Stimulated activated CD8-positive, alpha-beta memory T cell treated with anti-CD3 and anti-CD28 coated beads, Interleukin-12 subunit alpha, Interleukin-12 subunit beta, amount 100 ng/mL, for 24 hours (primary cell): ENCODE data around the gene PRKCQ.

ENCODE experiments used
- DNase-seq: peaks from one replicate; pipeline ENCODE4 v3.0.0-alpha.2; 2020; ENCODE audit errors: extremely low read depth

Gene PRKCQ

DNA sequence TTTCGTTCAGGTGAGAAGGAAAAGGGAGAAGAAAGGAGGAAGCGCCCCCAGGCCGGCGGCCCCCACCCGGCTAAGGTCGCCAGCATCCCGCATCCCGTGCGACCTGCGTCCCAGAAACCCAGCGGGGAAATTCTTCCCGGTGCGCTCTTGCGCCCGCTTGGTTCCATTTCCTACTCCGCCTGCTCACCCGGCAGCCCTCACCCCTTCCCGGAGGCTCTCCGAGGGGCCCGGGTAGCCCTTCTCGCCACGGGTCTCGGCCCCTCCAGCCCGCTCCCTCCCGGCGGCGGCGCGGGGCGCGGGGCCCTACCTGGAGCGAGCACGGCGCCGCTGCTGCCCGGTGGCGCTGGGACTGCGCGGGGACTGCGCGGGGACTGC is at the start of gene PRKCQ:
TSS of gene PRKCQ (minus strand) at position 373 of the 375 bp plus-strand sequence. CDS start 65,141 bp downstream, outside the sequence.
- no peak for DNase-seq

GRCh38 chr10:6625428-6625827 is 45.4 kb upstream of the PRKCQ start:
- no peak for DNase-seq

GRCh38 chr10:6624392-6624791 is 44.3 kb upstream of the PRKCQ start:
- DNase-seq: no peak

DNA sequence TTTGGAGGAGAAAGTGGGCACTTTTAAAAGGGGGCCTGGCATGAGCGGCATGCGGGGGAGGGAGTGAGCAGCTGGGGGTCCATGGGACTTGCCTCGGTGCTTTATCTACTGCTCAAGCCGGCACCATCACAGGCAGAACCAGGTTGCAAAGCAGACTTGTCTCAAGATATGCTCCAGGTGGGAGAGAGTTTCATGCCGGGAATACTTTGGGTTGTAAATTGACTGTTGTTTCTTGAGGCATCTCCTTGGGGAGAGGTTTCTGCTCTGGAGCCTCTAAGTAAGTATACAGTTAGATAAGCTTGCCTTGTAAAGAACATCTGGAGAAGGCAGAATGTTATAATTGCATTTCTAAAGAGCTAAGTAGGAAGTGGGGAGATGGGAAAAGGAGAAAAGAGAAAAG is 42.8 kb upstream of the PRKCQ start:
- no peak for DNase-seq

- DNase-seq: no peak
Measured at GRCh38 chr10:6621536-6621935, 41.5 kb upstream of the PRKCQ start.

DNA sequence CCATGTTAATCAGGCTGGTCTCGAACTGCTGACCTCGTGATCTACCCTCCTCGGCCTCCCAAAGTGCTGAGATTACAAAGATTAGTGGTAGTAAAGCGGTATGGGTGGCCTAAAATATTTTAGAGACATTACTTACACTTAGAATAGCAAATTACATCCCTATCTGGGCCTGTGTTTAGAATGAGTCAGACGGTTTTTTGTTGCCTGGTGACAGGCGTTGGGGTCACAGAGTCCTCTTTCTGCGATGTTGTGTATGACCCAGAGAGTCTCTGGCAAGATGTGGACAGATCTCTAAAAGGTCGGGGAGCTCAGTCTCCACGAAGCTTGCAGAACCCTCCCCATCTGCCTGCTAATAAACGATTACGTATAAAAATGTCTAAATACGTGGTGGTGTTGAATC is 39.6 kb upstream of the PRKCQ start:
- DNase-seq: no peak

- DNase-seq: no peak
Measured at GRCh38 chr10:6618340-6618739, 38.3 kb upstream of the PRKCQ start.

GRCh38 chr10:6617309-6618076 is 37.4 kb upstream of the PRKCQ start:
- DNase-seq: no peak

DNA sequence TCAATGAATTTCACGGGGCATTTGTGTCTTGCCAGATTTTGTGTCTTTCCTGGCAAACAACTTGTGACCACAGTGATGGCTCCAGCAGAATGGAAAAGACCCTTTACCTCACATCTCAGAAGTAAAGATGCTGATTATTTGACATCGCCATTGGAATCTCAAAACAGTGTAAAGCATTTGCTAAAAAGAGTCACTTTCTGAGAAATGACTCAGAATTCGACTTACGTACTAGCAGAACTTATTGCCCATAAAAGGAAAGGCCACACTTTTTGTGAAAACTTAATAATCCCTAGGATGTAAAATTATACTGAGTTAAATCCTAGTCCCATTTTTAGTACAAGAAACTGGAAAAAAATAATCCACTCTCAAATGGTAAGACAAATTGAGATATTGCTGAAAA is 35.9 kb upstream of the PRKCQ start:
- no peak for DNase-seq

- DNase-seq: no peak
Measured at GRCh38 chr10:6612371-6612770, 32.3 kb upstream of the PRKCQ start.

DNA sequence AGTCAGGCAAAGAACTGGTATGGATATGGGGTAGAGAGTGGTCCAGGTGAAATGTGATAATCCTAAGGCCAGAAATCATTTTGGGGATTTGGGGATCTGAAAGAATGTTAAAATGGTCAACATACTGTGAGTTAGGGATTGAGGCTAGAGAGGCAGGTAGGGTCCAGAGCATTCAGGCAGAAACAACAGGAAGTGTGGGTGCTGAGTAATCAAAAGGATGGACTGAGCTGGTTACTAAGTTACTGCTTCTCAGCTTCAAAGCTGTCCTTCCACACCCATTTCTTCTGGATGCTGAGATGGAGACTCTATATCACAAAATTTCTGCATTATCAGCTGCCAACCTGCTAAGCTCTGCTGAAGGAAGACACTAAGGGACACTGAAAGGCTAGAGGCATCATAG is 30.6 kb upstream of the PRKCQ start:
- no peak for DNase-seq

DNA sequence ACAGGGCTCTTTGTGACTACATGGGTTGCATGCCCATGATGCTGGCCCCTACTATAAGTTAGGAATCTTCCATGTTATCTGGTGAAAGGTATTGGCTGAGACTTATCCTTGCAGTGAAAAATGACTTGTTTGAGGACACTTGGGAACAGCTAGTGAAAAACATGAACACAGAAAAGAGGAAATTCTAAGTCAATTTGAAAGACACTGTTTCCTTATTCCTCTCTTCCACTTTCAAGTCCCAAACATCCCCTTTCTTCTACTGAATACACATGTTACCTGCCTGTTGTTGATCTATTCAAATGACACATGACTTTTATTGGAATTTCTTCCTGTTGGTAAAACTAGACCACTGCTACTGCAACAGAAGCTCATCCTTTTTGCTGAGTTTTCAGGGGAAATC is 29.5 kb upstream of the PRKCQ start:
- no peak for DNase-seq

DNA sequence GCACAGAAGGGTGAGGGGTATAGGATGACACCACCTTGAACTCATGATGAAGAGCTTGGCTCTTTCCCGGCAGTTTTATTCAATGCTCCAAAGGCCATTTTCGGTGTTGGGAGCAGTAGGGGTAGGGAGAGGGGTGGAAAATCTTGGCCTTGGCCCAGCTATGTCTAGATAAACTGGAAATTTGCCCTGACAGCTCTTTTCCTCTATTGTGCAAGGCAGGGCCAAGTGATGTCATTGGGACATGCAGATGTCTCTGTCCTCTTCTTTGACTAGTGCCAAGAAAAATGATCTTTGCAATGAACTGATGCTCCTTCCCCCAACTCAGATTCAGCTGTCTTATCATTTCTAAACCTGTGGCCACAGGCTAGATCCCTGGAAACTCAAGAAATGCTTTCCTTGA is 27.7 kb upstream of the PRKCQ start:
- no peak for DNase-seq

GRCh38 chr10:6607182-6607581 is 27.1 kb upstream of the PRKCQ start:
- no peak for DNase-seq

GRCh38 chr10:6603142-6604125 is 23.4 kb upstream of the PRKCQ start:
- no peak for DNase-seq

DNA sequence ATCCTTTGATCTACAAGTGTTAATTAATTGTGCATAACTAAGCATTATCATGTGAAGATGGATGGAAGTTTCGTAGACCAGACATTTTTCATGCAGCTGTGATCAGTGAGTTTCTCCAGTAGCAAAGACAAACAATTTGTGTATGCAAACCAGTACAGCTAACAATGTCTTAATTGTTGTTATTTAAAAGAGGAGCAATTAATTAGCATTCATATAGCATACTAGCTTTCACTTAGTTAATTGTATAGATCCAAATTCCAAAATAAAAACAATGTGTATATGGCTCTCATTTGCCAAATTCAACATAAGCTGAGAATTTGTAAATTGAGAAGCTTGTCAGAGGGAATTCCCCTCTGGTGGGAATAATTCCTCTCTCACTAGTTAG is 22.6 kb upstream of the PRKCQ start:
- DNase-seq: no peak

- no peak for DNase-seq
Measured at GRCh38 chr10:6602026-6602699, 22.1 kb upstream of the PRKCQ start.

GRCh38 chr10:6601246-6601805 is 21.2 kb upstream of the PRKCQ start:
- no peak for DNase-seq

DNA sequence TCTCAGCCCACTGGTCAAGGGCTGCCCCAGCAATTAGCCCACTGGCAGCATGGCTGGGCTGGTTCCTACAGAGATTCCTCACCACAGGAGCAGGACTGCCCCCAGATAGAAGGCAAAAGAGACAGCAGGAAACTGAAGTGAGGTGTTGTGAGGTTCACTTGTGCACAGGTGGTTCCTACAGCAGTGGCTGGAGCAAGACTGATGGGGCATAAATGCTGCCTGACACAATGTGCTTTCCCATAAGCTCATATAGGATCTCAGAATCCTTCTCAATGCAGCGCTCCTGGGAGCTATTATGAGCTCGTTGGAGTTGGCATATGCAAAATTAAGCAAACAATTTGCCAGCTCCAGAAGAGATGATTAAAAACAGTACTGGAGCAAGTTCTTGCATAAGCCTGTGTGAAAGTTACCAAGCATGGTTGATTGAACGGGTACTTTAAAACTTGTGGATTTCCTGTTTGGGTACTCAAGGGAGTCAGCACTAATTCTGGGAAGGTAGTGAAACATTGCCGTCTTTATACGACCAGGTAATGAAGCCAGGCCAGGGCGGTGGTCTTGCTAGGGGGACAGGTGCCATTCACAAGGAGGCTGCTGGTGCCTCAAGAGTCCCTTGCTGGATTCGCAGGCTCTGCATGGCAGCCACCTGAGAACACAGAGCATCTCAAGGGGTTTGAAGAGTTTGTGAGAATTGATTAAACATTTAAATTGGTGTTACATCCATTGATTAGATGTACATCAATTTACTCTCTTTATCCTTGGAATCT is 20.3 kb upstream of the PRKCQ start:
- no peak for DNase-seq

DNA sequence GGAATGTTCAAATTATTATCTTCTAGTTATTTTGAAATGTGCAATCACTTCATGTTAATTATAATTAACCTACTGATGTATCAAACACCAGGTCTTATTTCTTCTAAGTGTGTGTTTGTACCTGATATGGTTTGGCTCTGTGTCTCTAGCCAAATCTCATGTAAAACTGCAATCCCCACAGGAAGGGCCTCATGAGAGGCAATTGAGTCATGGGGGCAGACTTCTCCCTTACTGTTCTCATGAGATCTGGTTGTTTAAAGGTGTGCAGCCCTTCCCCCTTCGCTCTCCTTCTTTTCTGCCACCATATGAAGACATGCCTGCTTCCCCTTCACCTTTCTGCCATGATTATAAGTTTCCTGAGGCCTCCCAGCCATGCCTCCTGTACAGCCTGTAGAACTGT is 18.6 kb upstream of the PRKCQ start:
- no peak for DNase-seq

DNA sequence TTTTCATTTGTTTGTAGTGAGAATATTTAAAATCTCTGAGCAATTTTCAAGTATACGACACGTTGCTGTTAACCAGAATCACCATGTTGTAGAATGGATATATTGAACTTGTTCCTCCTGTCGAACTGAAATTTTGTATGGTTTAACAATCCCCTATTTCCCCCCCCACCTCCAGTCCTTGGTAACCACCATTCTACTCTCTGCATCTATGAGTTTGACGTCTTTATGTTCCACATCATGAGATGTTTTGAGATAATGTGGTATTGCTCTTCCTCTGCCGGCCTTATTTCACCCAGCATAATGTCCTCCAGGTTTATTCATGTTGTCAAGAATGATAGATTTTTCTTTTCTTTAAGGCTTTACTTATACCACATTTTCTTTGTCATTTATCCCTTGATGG is 17.4 kb upstream of the PRKCQ start:
- no peak for DNase-seq
